Natural killer cell treated with Interleukin-12 subunit alpha and Interleukin-12 subunit beta and Interleukin-15 and Interleukin-18, amount 100 ng/mL, for 72 hours (primary cell): ENCODE results near the gene CACNA1H. TPM values are rescaled to one million over a fixed set of nuclear protein-coding genes. Genes with fewer than 3 reads are reported as not detected.

Experiments used
- ATAC-seq, 2 donors: fragments of 150-1000 bp; cut with Tn5 transposase in 1 of 2; sonication (Bioruptor Pico), chemical (Tn5 transposase) in 1 of 2; 2 replicates each; pipeline ENCODE4 v1.10.0; 2021
- DNase-seq: peaks from one replicate; pipeline ENCODE4 v3.0.0; 2022; ENCODE audit warnings: low spot score
- H3K27ac Mint-ChIP-seq, 2 donors: 1 replicate in 1 of 2; 2 replicates in 1 of 2; pipeline ENCODE4 v1.8.0; 2022; ENCODE audit warnings: mixed read lengths in 2 of 2, mild to moderate bottlenecking in 1 of 2, moderate library complexity in 1 of 2
- H3K27me3 Mint-ChIP-seq, 2 donors: 1 replicate in 1 of 2; 2 replicates in 1 of 2; pipeline ENCODE4 v1.8.0; 2022; ENCODE audit warnings: mixed read lengths in 2 of 2
- H3K36me3 Mint-ChIP-seq: one replicate; pipeline ENCODE4 v1.8.0; 2022; ENCODE audit warnings: mixed read lengths
- H3K4me1 Mint-ChIP-seq, 2 donors: 1 replicate in 1 of 2; 2 replicates in 1 of 2; pipeline ENCODE4 v1.8.0; 2022; ENCODE audit warnings: low read depth in 2 of 2, mixed read lengths in 2 of 2, mild to moderate bottlenecking in 1 of 2
- H3K4me3 Mint-ChIP-seq: one replicate; pipeline ENCODE4 v1.8.0; 2022; ENCODE audit warnings: mixed read lengths
- H3K9me3 Mint-ChIP-seq: 2 replicates; pipeline ENCODE4 v1.8.0; 2022; ENCODE audit warnings: mixed read lengths
- total RNA-seq, 2 donors: library from RNA; stranded (reverse); gene quantifications; one replicate each; pipeline ENCODE4 v1.2.3, GENCODE V29; 2022

Gene CACNA1H
- total RNA-seq, 2 donors from 2014 or later, result 0.21 to 0.31 TPM

DNA sequence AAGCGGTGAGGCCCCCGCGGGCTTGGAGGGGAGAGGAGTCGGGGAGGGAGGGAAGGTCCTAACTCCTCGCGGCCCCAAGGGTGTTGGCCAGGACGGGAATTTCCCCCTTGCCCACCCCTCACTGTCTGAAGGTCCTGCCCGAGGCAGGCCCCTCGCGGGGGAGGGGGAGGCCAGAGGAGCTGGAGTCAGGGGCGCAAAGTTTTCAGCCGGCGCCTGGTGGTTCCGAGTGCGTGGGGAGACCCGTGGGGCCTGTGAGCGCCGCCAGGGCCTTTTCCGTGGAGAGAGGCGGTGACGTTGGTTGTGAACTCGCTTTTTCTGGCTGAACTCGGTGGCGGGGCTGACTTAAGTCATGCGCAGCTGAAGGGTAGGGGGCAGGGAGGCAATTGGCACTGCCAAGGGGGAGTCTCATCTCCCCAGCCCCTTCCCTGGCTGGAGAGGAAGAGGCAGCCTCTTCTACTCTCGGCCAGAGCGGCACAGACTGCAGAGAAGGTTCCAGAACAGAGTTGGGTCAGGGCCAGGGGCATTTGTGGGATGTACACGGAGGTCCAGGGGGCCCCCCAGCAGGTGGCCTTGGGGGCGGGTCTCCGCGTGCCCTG is 1.5 kb downstream of the CACNA1H start:
- Mint-ChIP-seq H3K36me3 (no peaks in the 10 kb centered on the region), H3K9me3 (no peaks in the 10 kb centered on the region), H3K27ac (no peak overlapping the region), H3K4me1 (no peaks in the 10 kb centered on the region), H3K4me3 (no peak overlapping the region), H3K27me3 (peaks cover 0 to 5% of the 10 kb centered on the region in 2 donors)
- DNase-seq, result no peak
- ATAC-seq, result no peak

DNA sequence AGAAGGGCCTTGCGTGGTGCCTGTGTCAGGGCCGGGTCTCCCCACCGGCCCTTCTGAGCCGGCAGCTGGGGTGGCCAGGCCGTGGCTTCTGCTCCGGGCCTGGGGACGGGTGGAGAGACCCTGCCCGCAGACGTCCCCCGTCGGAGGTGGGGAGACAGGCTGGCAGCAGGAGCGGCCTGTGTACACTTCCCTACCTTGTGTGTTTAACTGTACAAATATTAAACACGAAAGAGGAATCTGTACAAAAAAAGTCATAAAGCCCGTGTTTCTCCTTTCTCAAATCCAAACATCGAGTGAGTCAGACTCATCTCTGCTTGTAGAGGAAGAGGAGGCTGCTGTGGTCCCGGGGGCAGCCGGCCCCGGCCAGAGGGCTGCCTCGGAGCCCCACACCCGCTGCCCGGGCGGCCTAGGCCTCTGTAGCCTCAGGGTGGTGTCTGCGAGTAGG is 2.0 kb downstream of the CACNA1H start:
- Mint-ChIP-seq H3K27me3 (peaks cover 0 to 5% of the 10 kb centered on the region in 2 donors), H3K4me1 (no peaks in the 10 kb centered on the region), H3K27ac (no peak overlapping the region), H3K4me3 (no peak overlapping the region), H3K9me3 (no peaks in the 10 kb centered on the region), H3K36me3 (no peaks in the 10 kb centered on the region)
- DNase-seq, result no peak
- no peak for ATAC-seq

DNA sequence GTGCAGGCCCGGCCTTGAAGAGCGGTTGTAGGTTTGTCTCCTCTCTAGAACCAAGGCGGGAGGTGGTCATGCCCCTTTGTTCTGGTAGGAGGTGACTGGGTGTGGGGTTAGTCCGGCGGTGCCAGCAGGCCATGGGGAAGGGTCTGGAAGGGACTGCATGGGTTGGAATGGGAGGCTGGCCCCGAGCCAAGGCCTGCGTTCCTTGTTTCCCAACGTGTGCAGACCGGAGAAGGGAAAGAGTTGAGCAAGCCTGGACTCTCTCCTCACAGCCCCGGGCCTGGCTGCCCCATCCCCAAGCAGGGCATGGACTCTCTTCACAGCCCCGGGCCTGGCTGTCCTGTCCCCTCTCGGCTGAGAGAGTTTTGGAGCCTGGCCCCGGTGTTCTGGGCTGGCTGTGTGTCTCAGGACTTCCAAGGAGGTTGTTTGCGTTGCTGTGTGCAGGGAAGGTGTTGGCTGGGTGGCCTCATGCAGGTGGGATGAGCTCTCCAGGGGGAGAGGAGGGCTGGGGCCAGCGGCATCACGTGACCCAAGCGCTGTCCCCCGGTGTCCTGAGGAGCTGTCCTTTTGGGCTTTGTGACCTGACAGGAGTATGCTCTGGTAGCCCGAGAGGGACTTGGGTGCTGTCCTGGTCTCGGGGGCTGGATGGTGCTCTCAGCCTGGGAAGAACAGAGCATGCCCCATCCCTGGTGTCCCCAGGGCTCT is 2.6 kb downstream of the CACNA1H start:
- H3K27ac Mint-ChIP-seq, result no peak overlapping the region
- no peaks in the 10 kb centered on the region for H3K9me3 Mint-ChIP-seq
- H3K4me1 Mint-ChIP-seq, result no peaks in the 10 kb centered on the region
- no peaks in the 10 kb centered on the region for H3K36me3 Mint-ChIP-seq
- no peak for ATAC-seq
- no peak for DNase-seq
- H3K4me3 Mint-ChIP-seq, result no peak overlapping the region
- H3K27me3 Mint-ChIP-seq, result peaks cover 0 to 5% of the 10 kb centered on the region in 2 donors

DNA sequence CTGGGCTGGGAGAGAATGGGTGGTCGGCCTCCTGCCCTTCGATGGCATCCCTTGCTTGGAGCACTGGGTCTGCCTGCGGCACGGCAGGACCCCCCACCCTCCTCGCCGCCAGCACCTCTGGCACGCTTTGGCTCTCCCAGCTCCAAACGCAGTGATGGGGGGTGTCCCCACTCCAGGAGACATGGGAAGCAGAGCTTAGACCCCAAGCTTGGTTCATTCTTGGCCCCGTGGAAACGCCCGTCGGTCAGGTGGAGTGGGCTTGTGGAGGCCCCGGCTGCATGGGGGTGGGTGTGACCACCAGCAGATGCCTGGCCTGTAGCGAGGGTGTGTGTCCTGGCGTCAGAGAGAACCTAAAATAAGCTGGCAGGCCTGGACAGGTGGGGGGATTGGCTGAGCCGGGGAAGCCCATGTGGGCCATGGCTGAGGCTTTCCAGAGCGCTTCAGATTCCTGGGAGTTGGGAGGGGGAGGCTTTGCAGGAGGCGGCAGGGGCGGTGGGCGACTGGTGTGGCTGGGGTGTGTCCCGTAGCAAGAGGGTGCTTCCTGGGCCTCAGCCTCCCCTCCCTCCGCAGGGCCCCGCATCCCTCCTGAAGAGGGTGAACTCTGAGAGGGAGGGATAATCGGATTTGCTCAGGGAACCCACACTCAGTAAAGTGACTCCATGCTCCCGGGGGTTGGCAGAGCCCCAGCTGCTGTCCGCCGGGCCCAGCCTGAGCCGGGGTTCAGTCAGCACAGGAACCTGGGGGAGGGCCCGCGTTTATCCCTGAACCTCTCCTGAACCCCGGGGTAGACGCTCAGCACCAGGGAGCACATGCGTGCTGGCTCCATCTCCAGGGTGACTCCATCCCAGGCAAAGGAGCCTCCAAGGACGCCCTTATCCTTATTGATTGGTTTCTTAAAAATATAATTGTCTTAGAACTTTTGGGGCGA is 3.4 kb downstream of the CACNA1H start:
- H3K4me3 Mint-ChIP-seq, result no peak overlapping the region
- H3K36me3 Mint-ChIP-seq, result no peaks in the 10 kb centered on the region
- no peaks in the 10 kb centered on the region for H3K9me3 Mint-ChIP-seq
- ATAC-seq, result no peak
- peaks cover 0 to 3% of the 10 kb centered on the region in 2 donors for H3K27me3 Mint-ChIP-seq
- no peak for DNase-seq
- H3K27ac Mint-ChIP-seq, result no peak overlapping the region
- H3K4me1 Mint-ChIP-seq, result no peaks in the 10 kb centered on the region

DNA sequence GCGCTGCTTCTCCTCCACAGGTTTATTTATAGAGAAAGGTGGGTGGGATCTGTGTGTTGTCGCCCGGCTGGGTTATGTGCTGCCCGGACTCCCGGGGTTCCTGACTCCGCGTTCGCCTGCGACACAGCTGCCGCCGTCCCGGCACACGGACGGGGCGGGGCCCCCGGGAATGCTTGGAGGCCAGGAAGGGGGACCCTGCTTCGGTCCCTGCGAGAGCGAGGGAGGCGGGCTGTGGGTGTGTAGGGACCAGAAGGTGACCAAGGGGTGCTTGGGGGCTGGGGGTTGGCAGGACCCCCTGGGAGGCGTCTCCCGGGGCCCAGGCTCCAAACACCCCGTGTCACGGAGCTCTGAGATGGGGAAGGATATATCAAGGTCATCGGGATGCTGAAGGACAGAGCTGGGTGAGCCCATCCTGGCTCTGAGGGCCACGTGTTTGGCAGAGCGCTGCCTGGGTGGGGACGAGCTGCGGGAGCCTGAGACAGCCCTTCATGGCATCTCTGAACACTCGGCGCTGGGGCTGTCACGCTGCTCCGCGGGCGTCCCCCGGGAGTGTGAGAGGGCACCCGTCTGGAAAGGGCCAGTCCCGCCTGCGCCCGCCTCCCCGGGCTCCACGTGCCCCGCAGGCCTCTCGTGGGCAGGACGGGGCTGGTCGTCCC is 4.2 kb downstream of the CACNA1H start:
- ATAC-seq, result no peak
- H3K27ac Mint-ChIP-seq, result no peak overlapping the region
- peaks cover 0 to 3% of the 10 kb centered on the region in 2 donors for H3K27me3 Mint-ChIP-seq
- H3K36me3 Mint-ChIP-seq, result no peaks in the 10 kb centered on the region
- H3K9me3 Mint-ChIP-seq, result no peaks in the 10 kb centered on the region
- DNase-seq, result no peak
- H3K4me3 Mint-ChIP-seq, result no peak overlapping the region
- H3K4me1 Mint-ChIP-seq, result no peaks in the 10 kb centered on the region

DNA sequence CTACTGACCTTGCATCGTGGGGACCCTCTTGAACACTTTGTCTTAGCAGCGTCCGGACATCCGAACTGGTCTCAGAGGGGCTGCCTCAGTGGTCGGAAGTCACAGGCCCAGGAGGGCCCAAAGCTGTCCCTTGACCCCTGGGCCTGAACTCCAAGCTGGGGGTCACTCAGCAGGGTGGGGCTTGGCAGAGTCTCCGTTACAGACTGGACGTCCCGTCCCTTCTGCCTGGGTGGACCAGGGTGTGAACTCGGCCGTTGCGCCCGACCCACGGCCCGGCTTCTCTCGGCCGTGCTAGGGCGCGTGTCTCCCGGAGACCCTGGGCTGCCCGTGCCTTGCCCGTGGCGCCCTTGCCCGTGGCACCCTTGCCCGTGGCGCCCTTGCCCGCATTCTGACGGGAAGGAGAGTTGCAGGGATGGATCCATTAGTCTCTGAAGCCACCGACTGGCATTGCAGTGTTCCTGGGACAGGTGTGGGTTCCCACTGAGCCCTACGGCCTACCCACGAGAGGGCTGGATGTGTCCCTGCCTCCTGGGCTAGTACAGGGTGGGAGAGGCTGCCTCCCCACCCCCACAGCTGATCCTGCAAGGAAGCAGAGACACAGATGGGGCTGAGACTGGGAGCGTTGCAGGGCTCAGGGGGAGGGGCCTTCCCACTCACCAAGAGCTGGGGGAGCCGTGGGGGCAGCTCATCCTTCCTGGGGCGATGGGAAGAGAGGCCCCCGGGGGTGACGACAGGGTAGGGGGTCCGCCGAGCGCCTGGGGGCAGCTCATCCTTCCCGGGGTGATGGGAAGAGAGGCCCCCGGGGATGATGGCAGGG is 4.9 kb downstream of the CACNA1H start:
- H3K36me3 Mint-ChIP-seq, result no peaks in the 10 kb centered on the region
- H3K27me3 Mint-ChIP-seq, result peaks cover 0 to 3% of the 10 kb centered on the region in 2 donors
- no peak overlapping the region for H3K27ac Mint-ChIP-seq
- DNase-seq, result no peak
- H3K9me3 Mint-ChIP-seq, result no peaks in the 10 kb centered on the region
- H3K4me3 Mint-ChIP-seq, result no peak overlapping the region
- ATAC-seq, result no peak
- no peaks in the 10 kb centered on the region for H3K4me1 Mint-ChIP-seq

DNA sequence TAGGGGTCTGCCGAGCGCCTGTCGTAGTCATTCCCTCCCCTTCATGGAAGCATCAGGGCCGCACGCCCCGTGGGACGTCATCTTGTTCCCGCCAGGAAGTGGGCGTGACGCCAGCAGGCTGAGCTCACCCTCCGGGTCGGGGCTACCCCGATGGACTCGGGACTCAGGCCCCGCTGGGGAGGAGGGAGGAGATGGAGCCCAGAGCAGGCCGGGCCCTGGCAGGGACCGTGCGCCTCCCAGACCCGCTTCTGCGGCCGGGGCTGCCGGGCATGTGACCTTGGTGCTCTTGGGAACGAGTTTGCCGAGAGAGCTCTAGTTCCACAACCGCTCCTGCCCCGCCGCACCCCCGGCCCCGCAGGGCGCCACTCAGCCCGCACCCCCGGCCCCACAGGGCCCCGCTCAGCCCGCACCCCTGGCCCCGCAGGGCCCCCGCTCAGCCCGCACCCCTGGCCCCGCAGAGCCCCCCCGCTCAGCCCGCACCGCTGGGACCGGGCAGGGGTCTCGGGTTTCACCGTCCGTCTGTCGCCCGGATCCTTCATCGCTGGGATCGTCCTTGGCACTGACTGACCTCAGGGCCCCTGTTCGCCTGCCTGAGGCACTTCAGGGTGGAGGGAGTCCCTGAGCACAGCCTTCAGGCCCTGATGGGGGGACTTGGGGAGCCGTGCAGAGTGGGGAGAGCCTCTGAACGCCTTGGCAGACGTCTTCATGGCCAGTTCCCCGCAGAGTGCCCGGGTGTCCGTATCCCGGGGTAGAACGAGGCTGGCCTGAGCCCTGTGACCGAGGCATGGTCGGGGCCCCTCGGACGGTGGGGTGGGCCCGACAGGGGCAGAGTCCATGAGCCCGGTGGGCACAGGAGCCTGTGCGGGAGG is 5.8 kb downstream of the CACNA1H start:
- Mint-ChIP-seq H3K27me3 (peaks cover 0 to 3% of the 10 kb centered on the region in 2 donors), H3K9me3 (no peaks in the 10 kb centered on the region), H3K36me3 (no peaks in the 10 kb centered on the region), H3K4me3 (no peak overlapping the region), H3K27ac (no peak overlapping the region), H3K4me1 (no peaks in the 10 kb centered on the region)
- ATAC-seq (no peak), DNase-seq (no peak)

DNA sequence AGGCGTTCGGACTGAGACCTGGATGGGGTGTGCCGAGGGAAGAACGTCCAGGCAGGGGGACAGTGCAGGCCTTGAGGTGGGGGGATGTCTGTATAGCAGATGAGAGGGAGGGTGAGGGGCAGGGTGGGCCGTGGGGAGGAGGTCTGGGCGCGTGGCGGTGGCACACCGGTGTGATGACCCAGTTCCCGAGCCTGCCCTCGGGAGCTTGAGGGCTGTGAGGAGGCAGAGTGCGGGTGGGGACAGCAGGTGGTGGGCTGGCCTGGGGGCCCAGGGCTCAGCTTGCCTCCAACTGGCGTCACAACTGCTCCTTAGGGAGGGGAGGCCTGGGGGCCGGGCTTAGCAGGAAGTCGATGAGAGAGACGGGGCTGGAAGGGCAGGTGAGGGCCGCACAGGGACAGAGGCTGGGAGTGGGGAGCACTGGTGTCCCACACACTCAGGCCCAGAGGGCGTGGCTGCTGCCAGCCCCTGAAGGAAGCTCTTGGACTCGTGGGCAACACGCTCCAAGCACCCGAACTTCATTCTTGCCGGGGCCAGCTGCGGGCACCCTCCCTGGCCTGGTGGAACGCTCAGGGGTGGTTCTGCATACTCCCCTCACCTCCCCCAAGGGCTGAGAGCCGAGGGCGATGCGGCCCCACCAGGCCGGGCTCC is 6.5 kb downstream of the CACNA1H start:
- ATAC-seq, result no peak
- H3K27ac Mint-ChIP-seq, result no peak overlapping the region
- no peak overlapping the region for H3K4me3 Mint-ChIP-seq

DNA sequence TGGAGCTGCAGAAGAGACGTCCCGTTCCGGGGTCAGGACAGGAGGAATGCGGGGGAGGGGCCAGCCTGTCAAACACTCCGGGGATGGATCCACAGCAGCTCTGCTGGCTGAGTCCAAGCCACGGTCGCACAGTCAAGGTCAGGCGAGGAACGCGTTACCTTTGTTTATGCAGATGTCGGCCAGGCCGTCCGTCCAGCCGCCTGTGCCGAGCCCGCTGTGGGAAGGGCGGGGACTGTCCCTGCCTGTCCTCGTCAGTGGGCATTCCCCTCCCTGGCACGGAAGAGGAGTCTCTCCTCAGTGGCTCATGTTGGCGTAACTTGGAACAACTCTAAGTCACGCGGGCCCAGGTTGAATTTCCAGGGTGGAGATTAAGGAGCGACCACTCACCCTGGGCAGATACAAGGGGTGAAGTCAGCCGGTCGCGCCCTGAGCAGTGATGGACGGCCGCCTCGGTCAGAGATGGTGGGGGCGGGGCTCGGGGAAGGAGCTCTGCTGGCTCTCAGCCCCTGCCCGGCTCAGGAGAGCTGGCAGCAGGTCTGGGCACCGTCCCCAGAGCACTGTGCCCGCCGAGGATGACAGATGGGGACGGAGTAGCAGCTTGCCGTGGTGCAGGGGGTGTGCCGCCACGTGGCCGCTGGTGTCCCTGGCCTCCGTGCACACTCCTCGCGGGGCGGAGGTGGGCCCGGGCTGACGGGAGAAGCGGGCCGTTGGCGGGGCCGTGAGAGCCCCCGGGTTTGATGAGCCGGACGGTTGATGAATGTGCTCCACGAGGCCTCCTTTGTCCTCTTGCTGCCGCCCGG is 7.3 kb downstream of the CACNA1H start:
- H3K4me1 Mint-ChIP-seq, result no peaks in the 10 kb centered on the region
- H3K9me3 Mint-ChIP-seq, result no peaks in the 10 kb centered on the region
- H3K4me3 Mint-ChIP-seq, result no peak overlapping the region
- no peak overlapping the region for H3K27ac Mint-ChIP-seq
- H3K27me3 Mint-ChIP-seq, result peaks cover 0 to 3% of the 10 kb centered on the region in 2 donors
- H3K36me3 Mint-ChIP-seq, result no peaks in the 10 kb centered on the region
- ATAC-seq (no peak), DNase-seq (no peak)

More for the DNA sequence above, 6.5 kb downstream of the CACNA1H start:
- DNase-seq, result no peak
- H3K27me3 Mint-ChIP-seq, result peaks cover 0 to 3% of the 10 kb centered on the region in 2 donors
- H3K36me3 Mint-ChIP-seq, result no peaks in the 10 kb centered on the region
- no peaks in the 10 kb centered on the region for H3K9me3 Mint-ChIP-seq
- no peaks in the 10 kb centered on the region for H3K4me1 Mint-ChIP-seq

DNA sequence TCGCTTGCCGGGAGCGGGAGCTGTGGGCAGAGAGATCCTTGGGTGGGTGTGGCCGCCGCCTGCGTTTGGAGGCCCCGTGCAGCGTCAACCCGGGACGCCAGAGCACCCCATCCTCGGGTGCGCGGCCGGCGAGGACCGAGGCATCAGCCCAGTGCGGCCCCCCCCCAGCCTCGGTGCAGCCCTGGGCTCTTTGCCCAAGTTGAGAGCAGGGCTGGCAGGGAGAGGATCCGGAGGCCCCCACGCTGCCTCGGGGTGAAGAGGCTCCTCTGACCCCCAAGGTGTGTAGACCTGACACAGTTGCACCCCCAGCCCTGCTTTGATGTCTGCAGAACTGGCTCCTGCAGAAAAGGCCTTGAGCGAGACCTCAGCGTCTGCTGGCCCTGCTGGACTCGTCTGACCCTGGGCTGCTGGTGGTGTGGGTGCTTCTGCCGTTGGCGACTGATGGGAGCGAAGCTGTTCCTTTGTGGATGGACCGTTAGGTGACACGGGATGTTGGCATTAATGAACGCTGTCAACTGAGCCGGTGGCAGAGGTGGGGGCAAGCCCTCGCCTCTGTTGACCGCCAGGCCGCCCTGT is 8.0 kb downstream of the CACNA1H start:
- H3K27ac Mint-ChIP-seq, result no peak overlapping the region
- ATAC-seq (no peak), DNase-seq (no peak)
- H3K4me1 Mint-ChIP-seq, result no peaks in the 10 kb centered on the region
- no peaks in the 10 kb centered on the region for H3K9me3 Mint-ChIP-seq
- no peaks in the 10 kb centered on the region for H3K36me3 Mint-ChIP-seq
- no peaks in the 10 kb centered on the region for H3K27me3 Mint-ChIP-seq
- H3K4me3 Mint-ChIP-seq, result no peak overlapping the region
